Neuron (in vitro differentiated cells): ENCODE data around the gene AKNA.
A peak's percentile ranks its signal among the peaks of the same experiment; 100 is the strongest.

ENCODE experiments used
- H2AFZ ChIP-seq: one replicate; pipeline ENCODE4 v1.6.1; 2013; ENCODE audit warnings: low read depth, mild to moderate bottlenecking, inconsistent platforms, low read length, moderate library complexity
- H3K27me3 ChIP-seq: one replicate; pipeline ENCODE4 v1.6.1; 2013; ENCODE audit warnings: low read length; ENCODE audit not compliant: insufficient read depth
- H3K36me3 ChIP-seq: one replicate; pipeline ENCODE4 v1.6.1; 2013; ENCODE audit warnings: low read length; ENCODE audit not compliant: insufficient read depth
- H3K4me1 ChIP-seq: one replicate; pipeline ENCODE4 v1.6.1; 2013; ENCODE audit warnings: low read length; ENCODE audit not compliant: insufficient read depth
- H3K4me3 ChIP-seq: 2 replicates; pipeline ENCODE4 v1.5.1; 2013; ENCODE audit warnings: mild to moderate bottlenecking, low read length, moderate library complexity
- H3K9me3 ChIP-seq: one replicate; pipeline ENCODE4 v1.6.1; 2013; ENCODE audit warnings: low read length

Gene AKNA

DNA sequence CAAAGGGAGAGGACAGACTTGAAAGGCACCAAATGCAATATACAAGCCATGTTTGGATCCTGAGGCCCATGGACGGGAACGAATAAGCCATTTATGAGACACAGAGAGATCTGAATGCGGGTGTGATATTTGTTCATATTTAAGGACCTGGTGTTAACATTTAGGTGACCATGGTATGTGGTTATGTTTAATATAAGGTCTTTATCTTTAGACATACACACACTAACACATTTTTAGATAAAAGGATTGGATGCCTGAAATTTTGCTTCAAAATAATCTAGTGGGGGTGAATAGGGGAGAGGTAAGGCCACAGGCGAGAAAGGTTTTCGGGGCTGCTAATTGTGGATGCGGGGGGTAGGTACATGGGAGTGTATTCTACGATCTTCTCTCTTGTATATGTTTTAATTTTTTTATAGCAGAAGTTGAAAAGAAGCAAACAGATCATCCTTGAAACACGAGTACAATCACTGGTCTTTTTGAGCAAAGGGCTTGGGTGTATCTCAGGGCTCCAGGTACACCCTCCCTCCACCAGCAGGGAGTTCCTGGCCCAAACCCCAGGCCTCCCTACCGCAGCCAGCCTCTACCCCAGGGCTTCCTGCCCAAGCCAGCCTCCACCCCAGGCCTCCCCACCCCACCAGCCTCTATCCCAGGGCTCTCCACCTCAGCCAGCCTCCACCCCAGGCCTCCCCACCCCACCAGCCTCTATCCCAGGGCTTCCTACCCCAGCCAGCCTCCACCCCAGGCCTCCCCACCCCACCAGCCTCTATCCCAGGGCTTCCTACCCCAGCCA, 12.2 kb downstream of the AKNA start:
- no peaks in the 10 kb centered on the region for H3K36me3 ChIP-seq
- H3K9me3 ChIP-seq: no peaks in the 10 kb centered on the region
- H2AFZ ChIP-seq: no peak overlapping the region
- H3K4me1 ChIP-seq: peaks cover 24% of the 10 kb centered on the region
- no peaks in the 10 kb centered on the region for H3K27me3 ChIP-seq
- no peak overlapping the region for H3K4me3 ChIP-seq

DNA sequence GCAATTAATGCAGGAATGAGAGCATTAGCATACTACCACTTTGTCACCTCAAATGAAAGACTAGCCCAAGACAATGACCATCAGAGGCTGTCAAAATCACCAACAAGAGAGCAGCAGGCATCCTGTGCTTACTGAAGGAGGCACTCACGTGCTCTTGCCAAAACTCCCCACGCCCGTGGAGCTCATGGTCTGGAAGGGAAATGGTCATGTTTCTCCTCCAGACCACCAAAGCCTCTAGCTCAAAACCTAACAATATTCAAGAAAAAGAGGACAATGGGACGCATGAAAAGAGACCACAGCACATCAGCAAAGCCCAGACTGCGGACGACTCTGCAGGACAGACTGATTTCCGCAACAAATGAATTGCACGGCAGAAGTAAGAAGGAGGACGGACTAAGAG, 12.8 kb downstream of the AKNA start:
- no peak overlapping the region for H2AFZ ChIP-seq
- no peaks in the 10 kb centered on the region for H3K36me3 ChIP-seq
- H3K27me3 ChIP-seq: no peaks in the 10 kb centered on the region
- no peaks in the 10 kb centered on the region for H3K9me3 ChIP-seq
- no peak overlapping the region for H3K4me3 ChIP-seq
- H3K4me1 ChIP-seq: peaks cover 30% of the 10 kb centered on the region

DNA sequence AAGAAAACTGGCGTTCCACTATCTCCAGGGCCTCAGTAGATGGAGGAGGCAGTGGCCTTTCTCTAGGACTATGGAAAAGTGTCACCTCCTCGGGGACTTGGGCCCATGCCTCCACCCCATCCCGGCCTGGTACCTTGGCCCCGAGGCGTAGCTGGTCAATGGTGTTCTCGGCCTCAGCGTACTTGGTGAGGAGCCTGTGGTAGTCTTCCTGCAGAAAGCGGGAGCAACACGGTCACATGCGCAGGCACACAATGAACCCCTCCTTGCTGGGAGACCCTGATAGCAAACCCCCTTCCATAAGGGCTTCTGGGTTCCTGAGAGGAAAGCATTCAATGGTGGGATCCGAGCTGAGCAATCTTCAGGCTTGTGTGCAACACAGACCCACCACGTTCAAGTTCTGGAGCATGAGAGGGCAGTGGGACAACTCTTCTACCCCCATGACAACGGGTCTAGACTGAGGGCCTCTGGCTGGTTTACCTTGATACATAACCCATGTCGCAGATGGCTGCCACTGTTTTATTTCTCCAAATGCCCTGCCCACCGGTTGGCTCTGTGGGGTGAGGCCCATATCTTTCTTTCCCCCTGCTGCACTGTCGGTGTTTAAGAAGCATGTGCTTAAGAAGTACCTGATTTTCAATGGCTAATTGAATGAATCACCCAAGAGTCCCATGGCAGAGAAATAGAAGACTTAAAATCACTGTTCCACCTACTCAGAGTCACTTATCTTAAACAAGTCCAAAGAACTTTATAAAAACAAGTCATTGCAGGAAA, 13.6 kb downstream of the AKNA start:
- no peaks in the 10 kb centered on the region for H3K9me3 ChIP-seq
- no peaks in the 10 kb centered on the region for H3K27me3 ChIP-seq
- no peak overlapping the region for H3K4me3 ChIP-seq
- no peaks in the 10 kb centered on the region for H3K36me3 ChIP-seq
- H3K4me1 ChIP-seq: peaks cover 32% of the 10 kb centered on the region
- no peak overlapping the region for H2AFZ ChIP-seq

DNA sequence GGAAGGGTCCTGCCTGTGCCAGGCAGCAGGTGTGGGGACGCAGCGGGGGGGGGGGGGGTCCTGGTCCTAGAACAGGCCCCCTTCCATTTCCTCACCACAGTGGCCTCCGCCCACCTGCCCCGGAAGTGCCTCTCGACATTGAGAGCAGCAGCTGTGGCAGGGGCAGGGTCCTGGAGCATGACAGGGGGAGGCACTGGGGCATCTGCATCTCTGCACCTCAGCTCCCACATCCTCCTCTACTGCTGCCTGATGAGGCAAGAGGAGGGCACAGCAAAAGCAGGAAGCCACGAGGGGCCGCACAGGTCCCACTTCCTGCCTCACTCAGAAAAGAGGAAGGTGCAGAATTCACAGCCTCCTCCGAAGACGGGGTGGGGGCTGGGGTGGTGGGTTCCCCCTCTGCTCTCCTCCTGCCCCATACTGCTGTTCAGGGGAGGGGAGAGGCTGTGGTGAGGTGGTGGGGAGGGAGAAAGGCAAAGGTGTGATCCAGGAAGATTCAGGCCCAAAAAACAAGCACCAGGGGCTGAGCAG, 14.8 kb downstream of the AKNA start:
- Histone ChIP-seq H3K9me3 (no peaks in the 10 kb centered on the region), H2AFZ (no peak overlapping the region), H3K27me3 (no peaks in the 10 kb centered on the region), H3K36me3 (peaks cover 4% of the 10 kb centered on the region), H3K4me1 (peaks cover 32% of the 10 kb centered on the region), H3K4me3 (no peak overlapping the region)

DNA sequence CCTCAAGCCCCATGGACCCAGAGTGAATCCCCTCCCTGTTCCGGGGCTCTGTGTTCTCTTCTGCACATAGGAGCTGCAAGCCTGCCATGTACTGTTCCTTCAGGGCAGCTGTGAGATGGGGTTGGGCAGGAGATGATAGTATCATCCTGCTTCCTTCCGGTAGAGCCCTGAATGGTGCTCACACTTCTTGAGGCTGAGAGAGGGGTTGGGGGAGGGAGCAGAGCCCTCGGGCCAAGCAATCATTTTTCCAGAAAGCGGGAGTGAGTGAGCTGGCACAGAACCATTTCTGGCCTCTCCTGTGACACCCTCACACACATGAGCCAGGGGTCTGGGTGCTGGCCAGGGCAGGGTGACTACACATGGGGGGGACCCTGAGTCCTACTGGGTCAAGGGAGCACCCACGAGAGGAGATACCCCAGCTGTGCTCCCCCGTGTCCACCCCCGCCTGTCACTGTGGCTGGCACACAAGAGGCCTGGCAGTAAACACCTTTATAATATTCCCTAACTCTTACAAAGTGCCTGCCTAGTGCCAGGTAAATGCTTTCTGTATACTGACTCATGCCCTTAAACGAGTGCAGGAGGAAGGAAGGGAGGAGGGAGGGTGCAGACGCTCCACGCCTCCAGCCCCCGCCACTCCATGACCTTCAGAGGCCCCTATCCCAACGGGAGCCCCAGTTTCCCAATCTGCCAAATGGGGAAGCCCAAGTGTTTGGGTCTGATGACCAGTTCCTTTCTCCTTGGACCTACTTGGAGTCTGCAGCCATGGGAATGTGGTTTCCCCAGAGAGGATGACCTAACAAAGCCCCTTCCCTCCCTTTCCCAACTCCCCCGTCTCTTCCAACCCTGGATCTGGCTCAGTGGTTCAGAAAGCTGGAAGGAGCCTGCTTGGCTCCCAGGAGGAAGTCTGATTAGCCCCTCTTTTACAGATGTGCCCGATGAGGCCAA, 15.5 kb downstream of the AKNA start:
- Histone ChIP-seq H3K27me3 (no peaks in the 10 kb centered on the region), H2AFZ (no peak overlapping the region), H3K36me3 (peaks cover 4% of the 10 kb centered on the region), H3K4me1 (peaks cover 32% of the 10 kb centered on the region), H3K4me3 (no peak overlapping the region), H3K9me3 (no peaks in the 10 kb centered on the region)

DNA sequence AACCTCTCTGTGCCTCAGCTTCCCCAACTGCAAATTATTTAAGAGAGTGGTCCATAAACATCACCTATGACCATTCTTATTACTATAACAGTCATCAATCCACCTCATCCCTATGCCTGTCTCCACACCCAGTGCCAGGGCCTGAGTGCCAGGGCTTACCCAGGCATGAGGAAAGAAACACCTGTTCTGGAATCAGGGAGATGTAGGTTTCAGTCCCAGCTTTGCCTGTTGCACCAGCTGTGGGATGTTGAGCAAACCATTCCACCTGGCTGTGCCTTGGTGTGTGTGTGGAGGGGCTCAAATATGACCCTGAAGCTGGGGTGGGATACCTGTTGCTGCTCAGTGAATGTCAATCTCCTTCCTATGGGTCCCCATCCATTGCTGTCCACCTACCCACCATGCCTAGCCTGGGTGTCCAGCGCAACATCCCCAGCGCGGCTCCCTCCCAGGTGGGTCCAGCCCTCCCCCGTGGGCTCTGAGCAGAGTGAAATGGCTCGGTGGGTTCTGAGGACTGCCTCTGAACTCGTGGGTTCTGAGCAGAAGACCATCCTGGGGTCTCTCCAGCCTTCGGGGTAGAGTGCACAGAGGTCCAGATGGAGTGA, 16.3 kb downstream of the AKNA start:
- no peak overlapping the region for H2AFZ ChIP-seq
- H3K4me1 ChIP-seq: peaks cover 30% of the 10 kb centered on the region
- no peaks in the 10 kb centered on the region for H3K27me3 ChIP-seq
- H3K4me3 ChIP-seq: no peak overlapping the region
- H3K9me3 ChIP-seq: no peaks in the 10 kb centered on the region
- H3K36me3 ChIP-seq: peaks cover 4% of the 10 kb centered on the region

DNA sequence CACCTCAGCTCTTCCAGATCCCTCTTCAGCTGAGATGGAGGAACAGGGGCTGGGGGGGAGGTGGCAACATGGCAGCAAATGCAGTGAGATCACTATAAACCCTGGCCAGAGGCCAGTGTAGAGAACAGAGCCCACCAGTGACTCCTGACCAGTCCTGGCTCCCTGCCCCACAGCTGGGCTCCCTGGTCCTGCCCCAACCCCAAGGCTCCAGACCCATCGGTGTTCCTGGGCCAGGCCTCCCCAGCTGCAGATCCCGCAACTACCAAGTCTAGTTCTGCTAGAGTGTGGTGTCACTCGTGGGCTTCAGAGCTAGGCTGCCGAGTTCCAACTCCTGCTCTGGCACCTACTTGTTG, 16.8 kb downstream of the AKNA start:
- Histone ChIP-seq H3K9me3 (no peaks in the 10 kb centered on the region), H3K36me3 (peaks cover 4% of the 10 kb centered on the region), H3K4me1 (peaks cover 30% of the 10 kb centered on the region), H2AFZ (peak overlapping the region; percentile 42), H3K4me3 (no peak overlapping the region), H3K27me3 (no peaks in the 10 kb centered on the region)

DNA sequence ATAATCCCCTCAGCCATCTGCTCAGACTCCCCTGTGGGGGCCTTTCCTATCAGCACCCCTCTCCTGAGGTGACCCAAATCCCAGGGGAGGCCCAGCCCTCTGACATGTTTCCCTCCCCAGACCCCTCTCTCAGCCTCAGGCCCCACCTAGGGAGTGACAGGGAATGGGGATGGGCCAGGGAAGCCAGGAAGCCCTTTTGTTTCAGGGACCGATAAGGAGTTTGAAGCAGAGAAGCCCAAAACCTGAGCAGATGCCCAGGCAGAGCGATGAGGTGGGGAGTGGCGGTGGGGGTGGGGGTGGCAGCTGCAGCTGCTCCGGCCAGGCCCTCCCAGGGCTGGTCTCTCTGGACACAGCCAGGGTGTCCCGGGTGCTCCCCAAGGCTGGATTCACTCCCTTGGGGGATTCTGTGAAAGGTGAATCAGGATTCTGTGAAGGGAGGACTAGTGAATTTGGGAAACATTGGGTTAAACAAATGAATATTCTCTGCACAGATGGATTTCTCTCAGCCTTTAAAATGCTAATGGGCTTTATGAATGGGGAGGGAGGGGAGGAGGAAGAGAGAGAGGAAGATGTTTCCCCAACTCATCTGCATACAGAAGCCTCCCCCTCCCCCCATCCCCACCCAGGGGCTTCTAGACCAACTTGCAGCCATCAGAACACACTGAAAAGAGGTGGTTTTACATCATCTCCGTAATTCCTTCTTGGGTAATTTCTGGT, 17.4 kb downstream of the AKNA start:
- Histone ChIP-seq H3K4me3 (no peak overlapping the region), H2AFZ (peak overlapping the region; percentile 42), H3K27me3 (no peaks in the 10 kb centered on the region), H3K9me3 (no peaks in the 10 kb centered on the region), H3K36me3 (peaks cover 4% of the 10 kb centered on the region), H3K4me1 (peaks cover 27% of the 10 kb centered on the region)

DNA sequence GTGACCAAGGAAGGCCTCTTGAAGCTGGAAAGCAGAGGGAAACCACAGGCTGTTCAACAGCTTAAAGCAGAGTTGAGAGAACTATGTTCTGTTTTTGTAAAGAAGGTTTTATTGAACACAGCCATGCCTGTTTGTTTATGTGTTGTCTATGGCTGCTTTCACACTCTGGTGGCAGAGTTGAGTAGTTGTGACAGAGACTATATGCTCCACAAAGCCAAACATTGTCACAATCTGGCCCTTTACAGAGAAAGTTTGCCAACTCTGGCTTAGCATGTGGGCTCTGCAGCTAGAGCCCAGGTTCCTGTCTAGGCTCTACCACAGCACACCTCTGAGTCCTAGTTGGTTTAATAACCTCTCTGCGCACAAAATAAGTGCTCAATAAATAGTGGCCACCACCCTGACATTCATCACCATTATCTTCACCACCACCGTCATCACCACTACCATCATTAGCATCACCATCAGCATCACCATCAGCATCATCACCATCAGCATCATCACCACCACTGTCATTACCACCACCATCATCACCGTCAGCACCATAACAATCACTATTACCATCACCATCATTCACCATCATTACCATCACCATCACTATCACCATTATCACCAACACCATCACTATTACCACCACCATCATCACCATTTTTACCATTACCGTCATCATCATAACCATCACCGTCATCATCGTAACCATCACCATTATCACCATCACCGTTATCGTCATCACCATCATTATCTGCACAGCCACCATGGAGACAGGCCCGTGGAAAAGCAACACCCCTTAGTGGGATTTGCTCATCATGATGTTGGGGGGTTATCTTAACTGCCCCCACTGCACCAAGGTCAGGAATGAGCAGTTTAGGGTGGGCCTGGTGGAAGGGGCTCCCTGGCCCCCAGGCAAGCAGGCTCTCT, 18.3 kb downstream of the AKNA start:
- Histone ChIP-seq H3K4me1 (peaks cover 18% of the 10 kb centered on the region), H3K4me3 (no peak overlapping the region), H2AFZ (peak overlapping the region; percentile 42), H3K9me3 (no peaks in the 10 kb centered on the region), H3K27me3 (no peaks in the 10 kb centered on the region), H3K36me3 (peaks cover 4% of the 10 kb centered on the region)

DNA sequence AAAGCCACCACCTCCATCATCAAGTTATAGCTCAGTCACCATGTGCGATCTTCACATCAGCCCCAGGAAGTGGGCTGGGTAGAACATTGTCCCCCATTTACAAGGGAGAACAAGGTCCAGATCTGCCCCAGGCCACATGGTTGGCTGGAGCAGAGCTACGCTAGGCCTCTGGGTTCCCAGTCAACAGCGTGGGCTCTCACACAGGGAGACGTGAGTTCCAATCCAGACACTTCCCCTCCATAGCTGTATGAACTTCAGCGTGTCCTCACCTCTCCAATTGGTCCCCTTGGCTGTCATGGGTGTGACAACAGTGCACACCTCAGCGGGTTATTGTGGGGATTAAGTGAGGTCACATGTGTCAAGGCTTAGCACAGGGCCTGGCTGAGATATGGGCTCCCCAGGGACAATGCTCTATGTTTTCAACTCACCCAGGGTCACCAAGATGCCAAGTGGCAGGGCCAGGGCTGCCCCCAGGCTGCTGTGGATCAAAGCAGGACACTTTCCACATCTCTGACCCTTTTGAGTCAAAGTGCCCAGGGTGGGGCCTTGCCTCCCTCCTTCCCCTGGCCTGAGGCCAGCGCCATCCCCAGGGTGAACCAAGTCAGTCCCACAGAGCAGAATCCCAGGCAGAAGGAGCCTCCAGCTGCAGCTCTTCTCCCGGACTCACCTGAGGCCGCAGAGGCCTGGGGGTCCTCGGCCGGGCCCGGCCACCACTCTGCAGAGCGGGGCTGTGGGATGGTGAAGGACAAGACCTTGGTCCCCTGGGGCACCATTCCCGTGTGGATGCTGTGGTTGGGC, 19.8 kb downstream of the AKNA start:
- Histone ChIP-seq H3K9me3 (no peaks in the 10 kb centered on the region), H3K4me3 (no peak overlapping the region), H2AFZ (no peak overlapping the region), H3K27me3 (no peaks in the 10 kb centered on the region), H3K4me1 (peaks cover 18% of the 10 kb centered on the region), H3K36me3 (peaks cover 7% of the 10 kb centered on the region)

DNA sequence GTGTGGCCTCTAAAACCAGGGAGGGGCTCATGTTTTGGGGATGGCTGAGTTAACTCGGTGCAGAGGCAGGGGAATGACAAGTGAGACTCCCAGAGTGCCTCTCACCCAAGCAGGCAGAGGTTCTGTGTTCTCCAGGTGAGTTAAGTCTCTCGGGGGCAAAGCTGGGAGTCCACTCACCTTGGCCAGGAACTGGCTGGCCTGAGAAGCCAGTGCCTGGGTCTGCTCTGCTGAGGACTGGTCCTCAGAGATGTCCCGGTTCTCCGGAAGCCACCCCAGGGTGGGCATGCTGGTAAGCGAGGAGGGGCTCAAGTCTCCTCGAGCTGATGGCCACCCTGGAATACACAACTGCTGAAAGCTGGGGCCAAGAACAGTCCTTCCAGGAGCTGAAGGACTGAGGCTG, 20.4 kb downstream of the AKNA start:
- peaks cover 18% of the 10 kb centered on the region for H3K4me1 ChIP-seq
- no peak overlapping the region for H3K4me3 ChIP-seq
- no peaks in the 10 kb centered on the region for H3K9me3 ChIP-seq
- no peaks in the 10 kb centered on the region for H3K27me3 ChIP-seq
- peaks cover 7% of the 10 kb centered on the region for H3K36me3 ChIP-seq
- no peak overlapping the region for H2AFZ ChIP-seq
